ENCODE results near the gene CHDH.

The CHDH gene

GRCh38 chr3:53811143-53811927 lies 34.9 kb downstream of the CHDH start (continued):
- no peak for TF ChIP-seq HOXD13 (CRISPR knock-in tag; IDR thresholded peaks at IDR 0.05; ENCODE audit: borderline replicate concordance)
- TF ChIP-seq, protein P1, sequence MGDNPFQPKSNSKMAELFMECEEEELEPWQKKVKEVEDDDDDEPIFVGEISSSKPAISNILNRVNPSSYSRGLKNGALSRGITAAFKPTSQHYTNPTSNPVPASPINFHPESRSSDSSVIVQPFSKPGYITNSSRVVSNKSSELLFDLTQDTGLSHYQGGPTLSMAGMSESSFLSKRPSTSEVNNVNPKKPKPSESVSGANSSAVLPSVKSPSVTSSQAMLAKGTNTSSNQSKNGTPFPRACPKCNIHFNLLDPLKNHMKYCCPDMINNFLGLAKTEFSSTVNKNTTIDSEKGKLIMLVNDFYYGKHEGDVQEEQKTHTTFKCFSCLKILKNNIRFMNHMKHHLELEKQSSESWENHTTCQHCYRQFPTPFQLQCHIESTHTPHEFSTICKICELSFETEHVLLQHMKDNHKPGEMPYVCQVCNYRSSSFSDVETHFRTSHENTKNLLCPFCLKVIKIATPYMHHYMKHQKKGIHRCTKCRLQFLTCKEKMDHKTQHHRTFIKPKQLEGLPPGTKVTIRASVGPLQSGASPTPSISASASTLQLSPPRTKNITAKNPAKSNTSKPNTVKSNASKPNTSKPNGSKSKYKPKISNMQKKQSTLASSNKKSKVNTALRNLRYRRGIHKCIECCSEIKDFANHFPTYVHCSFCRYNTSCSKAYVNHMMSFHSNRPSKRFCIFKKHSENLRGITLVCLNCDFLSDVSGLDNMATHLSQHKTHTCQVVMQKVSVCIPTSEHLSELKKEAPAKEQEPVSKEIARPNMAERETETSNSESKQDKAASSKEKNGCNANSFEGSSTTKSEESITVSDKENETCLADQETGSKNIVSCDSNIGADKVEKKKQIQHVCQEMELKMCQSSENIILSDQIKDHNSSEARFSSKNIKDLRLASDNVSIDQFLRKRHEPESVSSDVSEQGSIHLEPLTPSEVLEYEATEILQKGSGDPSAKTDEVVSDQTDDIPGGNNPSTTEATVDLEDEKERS (tag by site-specific recombination; IDR thresholded peaks at IDR 0.05) = no peak
- TF ChIP-seq ZNF391 (tag by site-specific recombination; IDR thresholded peaks at IDR 0.05; ENCODE audit: borderline replicate concordance, low read depth) = no peak
- TF ChIP-seq ZNF664 (tag by site-specific recombination; IDR thresholded peaks at IDR 0.05) = no peak
- no peak for TF ChIP-seq ZNF132 (tag by site-specific recombination; IDR thresholded peaks at IDR 0.05; ENCODE audit: borderline replicate concordance)
- TF ChIP-seq KLF10 (tag by site-specific recombination; IDR thresholded peaks at IDR 0.05) = no peak

- Histone ChIP-seq H3K27ac (ENCODE audit: extremely low read depth, low read depth, low read length) (no peak overlapping the region), H3K9me3 (ENCODE audit: control insufficient read depth, insufficient read depth, low read depth, low read length) (no peaks in the 10 kb centered on the region), H3K4me3 (ENCODE audit: low read depth, low read length) (no peak overlapping the region), H3K36me3 (ENCODE audit: control insufficient read depth in 2 of 2, insufficient read depth in 1 of 2, low read length in 2 of 2) (no peaks in the 10 kb centered on the region), H3K4me1 (ENCODE audit: control insufficient read depth, insufficient read depth, low read length) (no peaks in the 10 kb centered on the region)
- POLR2A ChIA-PET = no interaction called here
- CTCF ChIA-PET = no interaction called here
- TF ChIP-seq ZNF777 (tag by site-specific recombination; IDR thresholded peaks at IDR 0.05; ENCODE audit: borderline replicate concordance) = no peak
- no peak for TF ChIP-seq SP3 (tag by site-specific recombination; IDR thresholded peaks at IDR 0.05)
- TF ChIP-seq ZNF660 (tag by site-specific recombination; IDR thresholded peaks at IDR 0.05) = no peak
- TF ChIP-seq, protein P2, sequence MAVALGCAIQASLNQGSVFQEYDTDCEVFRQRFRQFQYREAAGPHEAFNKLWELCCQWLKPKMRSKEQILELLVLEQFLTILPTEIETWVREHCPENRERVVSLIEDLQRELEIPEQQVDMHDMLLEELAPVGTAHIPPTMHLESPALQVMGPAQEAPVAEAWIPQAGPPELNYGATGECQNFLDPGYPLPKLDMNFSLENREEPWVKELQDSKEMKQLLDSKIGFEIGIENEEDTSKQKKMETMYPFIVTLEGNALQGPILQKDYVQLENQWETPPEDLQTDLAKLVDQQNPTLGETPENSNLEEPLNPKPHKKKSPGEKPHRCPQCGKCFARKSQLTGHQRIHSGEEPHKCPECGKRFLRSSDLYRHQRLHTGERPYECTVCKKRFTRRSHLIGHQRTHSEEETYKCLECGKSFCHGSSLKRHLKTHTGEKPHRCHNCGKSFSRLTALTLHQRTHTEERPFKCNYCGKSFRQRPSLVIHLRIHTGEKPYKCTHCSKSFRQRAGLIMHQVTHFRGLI (tag by site-specific recombination; IDR thresholded peaks at IDR 0.05) = no peak
- no peak for TF ChIP-seq ZNF341 (tag by site-specific recombination; IDR thresholded peaks at IDR 0.05; ENCODE audit: low read depth)
- TF ChIP-seq, protein P3, sequence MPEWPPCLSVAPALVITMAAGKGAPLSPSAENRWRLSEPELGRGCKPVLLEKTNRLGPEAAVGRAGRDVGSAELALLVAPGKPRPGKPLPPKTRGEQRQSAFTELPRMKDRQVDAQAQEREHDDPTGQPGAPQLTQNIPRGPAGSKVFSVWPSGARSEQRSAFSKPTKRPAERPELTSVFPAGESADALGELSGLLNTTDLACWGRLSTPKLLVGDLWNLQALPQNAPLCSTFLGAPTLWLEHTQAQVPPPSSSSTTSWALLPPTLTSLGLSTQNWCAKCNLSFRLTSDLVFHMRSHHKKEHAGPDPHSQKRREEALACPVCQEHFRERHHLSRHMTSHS (tag by site-specific recombination; IDR thresholded peaks at IDR 0.05) = no peak
- TF ChIP-seq PRDM4 (tag by site-specific recombination; IDR thresholded peaks at IDR 0.05) = no peak
- no peak for TF ChIP-seq WT1 (tag by site-specific recombination; IDR thresholded peaks at IDR 0.05)
- no peak for TF ChIP-seq ZNF391 (tag by site-specific recombination; IDR thresholded peaks at IDR 0.05; ENCODE audit: borderline replicate concordance, low read depth)
- TF ChIP-seq ZNF785 (tag by site-specific recombination; IDR thresholded peaks at IDR 0.05) = no peak
- no peak for TF ChIP-seq ZBTB20 (tag by site-specific recombination; IDR thresholded peaks at IDR 0.05)
- TF ChIP-seq, protein P4, sequence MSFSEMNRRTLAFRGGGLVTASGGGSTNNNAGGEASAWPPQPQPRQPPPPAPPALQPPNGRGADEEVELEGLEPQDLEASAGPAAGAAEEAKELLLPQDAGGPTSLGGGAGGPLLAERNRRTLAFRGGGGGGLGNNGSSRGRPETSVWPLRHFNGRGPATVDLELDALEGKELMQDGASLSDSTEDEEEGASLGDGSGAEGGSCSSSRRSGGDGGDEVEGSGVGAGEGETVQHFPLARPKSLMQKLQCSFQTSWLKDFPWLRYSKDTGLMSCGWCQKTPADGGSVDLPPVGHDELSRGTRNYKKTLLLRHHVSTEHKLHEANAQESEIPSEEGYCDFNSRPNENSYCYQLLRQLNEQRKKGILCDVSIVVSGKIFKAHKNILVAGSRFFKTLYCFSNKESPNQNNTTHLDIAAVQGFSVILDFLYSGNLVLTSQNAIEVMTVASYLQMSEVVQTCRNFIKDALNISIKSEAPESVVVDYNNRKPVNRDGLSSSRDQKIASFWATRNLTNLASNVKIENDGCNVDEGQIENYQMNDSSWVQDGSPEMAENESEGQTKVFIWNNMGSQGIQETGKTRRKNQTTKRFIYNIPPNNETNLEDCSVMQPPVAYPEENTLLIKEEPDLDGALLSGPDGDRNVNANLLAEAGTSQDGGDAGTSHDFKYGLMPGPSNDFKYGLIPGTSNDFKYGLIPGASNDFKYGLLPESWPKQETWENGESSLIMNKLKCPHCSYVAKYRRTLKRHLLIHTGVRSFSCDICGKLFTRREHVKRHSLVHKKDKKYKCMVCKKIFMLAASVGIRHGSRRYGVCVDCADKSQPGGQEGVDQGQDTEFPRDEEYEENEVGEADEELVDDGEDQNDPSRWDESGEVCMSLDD (tag by site-specific recombination; IDR thresholded peaks at IDR 0.05) = no peak
- no peak for TF ChIP-seq PRDM1 (tag by site-specific recombination; IDR thresholded peaks at IDR 0.05)
- no peak for TF ChIP-seq ZNF701 (tag by site-specific recombination; IDR thresholded peaks at IDR 0.05)
- TF ChIP-seq GLI4 (tag by site-specific recombination; IDR thresholded peaks at IDR 0.05) = no peak
- TF ChIP-seq ZNF114 (tag by site-specific recombination; IDR thresholded peaks at IDR 0.05) = no peak
- no peak for TF ChIP-seq ZNF654 (tag by site-specific recombination; IDR thresholded peaks at IDR 0.05; ENCODE audit: low read depth)
- TF ChIP-seq ZNF121 (tag by site-specific recombination; IDR thresholded peaks at IDR 0.05) = no peak
- TF ChIP-seq, protein P5, sequence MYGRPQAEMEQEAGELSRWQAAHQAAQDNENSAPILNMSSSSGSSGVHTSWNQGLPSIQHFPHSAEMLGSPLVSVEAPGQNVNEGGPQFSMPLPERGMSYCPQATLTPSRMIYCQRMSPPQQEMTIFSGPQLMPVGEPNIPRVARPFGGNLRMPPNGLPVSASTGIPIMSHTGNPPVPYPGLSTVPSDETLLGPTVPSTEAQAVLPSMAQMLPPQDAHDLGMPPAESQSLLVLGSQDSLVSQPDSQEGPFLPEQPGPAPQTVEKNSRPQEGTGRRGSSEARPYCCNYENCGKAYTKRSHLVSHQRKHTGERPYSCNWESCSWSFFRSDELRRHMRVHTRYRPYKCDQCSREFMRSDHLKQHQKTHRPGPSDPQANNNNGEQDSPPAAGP (tag by site-specific recombination; IDR thresholded peaks at IDR 0.05) = no peak
These were observed 36.3 kb downstream of the CHDH start for GRCh38 chr3:53809764-53810400.

All from HEK293 (cell line).